Measurements from ENCODE around the gene HS6ST1.

GRCh38 chr2:128273469-128274081 lies 45.1 kb downstream of the HS6ST1 start:
- TF ChIP-seq POLR2A (IDR thresholded peaks at IDR 0.05; ENCODE audit: low read depth, low read length) (no peak), TAF1 (IDR thresholded peaks at IDR 0.05; ENCODE audit: borderline replicate concordance, low read depth, low read length) (no peak)
